OCI-LY1 (cell line): ENCODE measurements around the gene COL23A1.

Source experiments
- H2AFZ ChIP-seq: fragments of 200-600 bp; sonication (generic), shearing (Covaris generic); 2 replicates; pipeline ENCODE4 v1.6.0; 2014; ENCODE audit warnings: antibody characterized with exemption, mild to moderate bottlenecking, low read length
- H3F3A ChIP-seq: fragments of 200-600 bp; sonication (generic), shearing (Covaris generic); 2 replicates; pipeline ENCODE4 v1.6.0; 2014; ENCODE audit warnings: mild to moderate bottlenecking, antibody characterized with exemption, low read length, moderate library complexity; ENCODE audit not compliant: insufficient read depth
- H3K27ac ChIP-seq: fragments of 200-600 bp; sonication (generic); 2 replicates; pipeline ENCODE4 v1.5.1; 2014; ENCODE audit warnings: low read length, mixed run types, mild to moderate bottlenecking, low read depth; ENCODE audit not compliant: poor library complexity, severe bottlenecking
- H3K27me3 ChIP-seq: fragments of 200-600 bp; sonication (generic); 2 replicates; pipeline ENCODE4 v1.6.0; 2014; ENCODE audit warnings: antibody characterized with exemption, mild to moderate bottlenecking, low read length, moderate library complexity; ENCODE audit not compliant: insufficient read depth
- H3K36me3 ChIP-seq: fragments of 200-600 bp; sonication (generic); 2 replicates; pipeline ENCODE4 v1.6.1; 2014; ENCODE audit warnings: mild to moderate bottlenecking, antibody characterized with exemption, low read length, moderate library complexity, mixed read lengths; ENCODE audit not compliant: insufficient read depth
- H3K4me1 ChIP-seq: fragments of 200-600 bp; sonication (generic); 2 replicates; pipeline ENCODE4 v1.5.1; 2014; ENCODE audit warnings: mild to moderate bottlenecking, low read length, moderate library complexity; ENCODE audit not compliant: insufficient read depth, severe bottlenecking
- H3K4me2 ChIP-seq: fragments of 200-600 bp; sonication (generic), shearing (Covaris generic); 2 replicates; pipeline ENCODE4 v1.6.1; 2014; ENCODE audit warnings: low read length
- H3K4me3 ChIP-seq: fragments of 200-600 bp; sonication (generic); 2 replicates; pipeline ENCODE4 v1.5.1; 2014; ENCODE audit warnings: low read length, low read depth, mild to moderate bottlenecking, mixed read lengths; ENCODE audit not compliant: poor library complexity, severe bottlenecking
- H3K79me2 ChIP-seq: fragments of 200-600 bp; shearing (Covaris generic); 2 replicates; pipeline ENCODE4 v1.6.1; 2016; ENCODE audit warnings: mixed run types, low read length, mixed read lengths; ENCODE audit not compliant: insufficient read depth
- H3K9ac ChIP-seq: fragments of 200-600 bp; sonication (generic), shearing (Covaris generic); 2 replicates; pipeline ENCODE4 v1.6.1; 2014; ENCODE audit warnings: mild to moderate bottlenecking, low read length, mixed read lengths
- H3K9me2 ChIP-seq: fragments of 200-600 bp; sonication (generic), shearing (Covaris generic); 2 replicates; pipeline ENCODE4 v1.6.1; 2014; ENCODE audit warnings: low read depth, mild to moderate bottlenecking, low read length, mixed read lengths
- H3K9me3 ChIP-seq: fragments of 200-600 bp; shearing (Covaris generic); 2 replicates; pipeline ENCODE4 v1.6.1; 2014; ENCODE audit warnings: low read length, mixed read lengths
- H4K20me1 ChIP-seq: fragments of 200-600 bp; sonication (generic), shearing (Covaris generic); 2 replicates; pipeline ENCODE4 v1.6.0; 2016; ENCODE audit warnings: mild to moderate bottlenecking, low read length; ENCODE audit not compliant: insufficient read depth
- CTCF ChIP-seq: fragments of 200-600 bp; sonication (generic), shearing (Covaris generic); IDR thresholded peaks from 2 replicates; pipeline ENCODE4 v1.5.1; 2017; ENCODE audit warnings: mild to moderate bottlenecking, antibody characterized with exemption, low read length, moderate library complexity, mixed read lengths
- EZH2 ChIP-seq: fragments of 200-600 bp; sonication (generic), shearing (Covaris generic); IDR thresholded peaks from 2 replicates; pipeline ENCODE4 v1.8.0; 2017; ENCODE audit warnings: borderline replicate concordance, mixed run types, mild to moderate bottlenecking, antibody characterized with exemption, low read length, moderate library complexity, mixed read lengths

The COL23A1 gene

GRCh38 chr5:178266581-178266980 is 323.6 kb downstream of the COL23A1 start:
- H3K36me3 ChIP-seq: no peaks in the 10 kb centered on the region
- no peaks in the 10 kb centered on the region for H3F3A ChIP-seq
- no peaks in the 10 kb centered on the region for H4K20me1 ChIP-seq
- H3K9ac ChIP-seq: no peak overlapping the region
- H3K4me2 ChIP-seq: no peak overlapping the region
- no peak overlapping the region for H3K27ac ChIP-seq
- H3K4me1 ChIP-seq: no peaks in the 10 kb centered on the region
- no peak for TF ChIP-seq CTCF
- no peak for TF ChIP-seq EZH2
- H3K4me3 ChIP-seq: no peak overlapping the region
- H3K9me2 ChIP-seq: no peaks in the 10 kb centered on the region
- no peaks in the 10 kb centered on the region for H3K79me2 ChIP-seq
- no peak overlapping the region for H2AFZ ChIP-seq
- H3K9me3 ChIP-seq: no peaks in the 10 kb centered on the region
- H3K27me3 ChIP-seq: no peaks in the 10 kb centered on the region; the same call in 1 of the 2 replicates

GRCh38 chr5:178265746-178266145 is 324.4 kb downstream of the COL23A1 start:
- no peaks in the 10 kb centered on the region; the same call in 1 of the 2 replicates for H3K27me3 ChIP-seq
- H3K9ac ChIP-seq: no peak overlapping the region
- H3K4me3 ChIP-seq: no peak overlapping the region
- H3K36me3 ChIP-seq: no peaks in the 10 kb centered on the region
- TF ChIP-seq EZH2 (no peak), CTCF (no peak)
- no peak overlapping the region for H3K4me2 ChIP-seq
- H2AFZ ChIP-seq: no peak overlapping the region
- no peak overlapping the region for H3K27ac ChIP-seq
- no peaks in the 10 kb centered on the region for H3K9me3 ChIP-seq
- H3K4me1 ChIP-seq: no peaks in the 10 kb centered on the region
- H3K79me2 ChIP-seq: no peaks in the 10 kb centered on the region
- no peaks in the 10 kb centered on the region for H3F3A ChIP-seq
- no peaks in the 10 kb centered on the region for H4K20me1 ChIP-seq
- H3K9me2 ChIP-seq: no peaks in the 10 kb centered on the region

- H3K4me3 ChIP-seq: no peak overlapping the region
These were observed 326.1 kb downstream of the COL23A1 start for GRCh38 chr5:178264044-178264443.

More at GRCh38 chr5:178264044-178264443, 326.1 kb downstream of the COL23A1 start:
- H3K9me3 ChIP-seq: no peaks in the 10 kb centered on the region
- TF ChIP-seq EZH2: no peak
- no peak for TF ChIP-seq CTCF
- no peaks in the 10 kb centered on the region for H3K9me2 ChIP-seq
- no peak overlapping the region for H2AFZ ChIP-seq
- no peaks in the 10 kb centered on the region for H3K4me1 ChIP-seq
- no peaks in the 10 kb centered on the region for H3K36me3 ChIP-seq
- no peak overlapping the region for H3K27ac ChIP-seq
- no peaks in the 10 kb centered on the region; the same call in 1 of the 2 replicates for H3K27me3 ChIP-seq
- no peaks in the 10 kb centered on the region for H3K79me2 ChIP-seq
- no peaks in the 10 kb centered on the region for H3F3A ChIP-seq
- H3K4me2 ChIP-seq: no peak overlapping the region
- no peak overlapping the region for H3K9ac ChIP-seq
- H4K20me1 ChIP-seq: no peaks in the 10 kb centered on the region
